GM12865 (cell line): ENCODE results near the gene WDR36.

Experiments used
- DNase-seq: peaks from one replicate; pipeline ENCODE4 v3.0.0; 2010; ENCODE audit warnings: low read depth
- H3K4me3 ChIP-seq: 2 replicates; pipeline ENCODE4 v1.5.1; 2011; ENCODE audit warnings: mild to moderate bottlenecking, low read depth, low read length, control low read depth
- TF ChIP-seq, protein P1 (sequence below): IDR thresholded peaks from 2 replicates; pipeline ENCODE4 v1.5.1; 2011; ENCODE audit warnings: low read length, control low read depth, low read depth, inconsistent platforms; ENCODE audit not compliant: insufficient read depth; ENCODE audit errors: missing control alignments

The WDR36 gene

DNA sequence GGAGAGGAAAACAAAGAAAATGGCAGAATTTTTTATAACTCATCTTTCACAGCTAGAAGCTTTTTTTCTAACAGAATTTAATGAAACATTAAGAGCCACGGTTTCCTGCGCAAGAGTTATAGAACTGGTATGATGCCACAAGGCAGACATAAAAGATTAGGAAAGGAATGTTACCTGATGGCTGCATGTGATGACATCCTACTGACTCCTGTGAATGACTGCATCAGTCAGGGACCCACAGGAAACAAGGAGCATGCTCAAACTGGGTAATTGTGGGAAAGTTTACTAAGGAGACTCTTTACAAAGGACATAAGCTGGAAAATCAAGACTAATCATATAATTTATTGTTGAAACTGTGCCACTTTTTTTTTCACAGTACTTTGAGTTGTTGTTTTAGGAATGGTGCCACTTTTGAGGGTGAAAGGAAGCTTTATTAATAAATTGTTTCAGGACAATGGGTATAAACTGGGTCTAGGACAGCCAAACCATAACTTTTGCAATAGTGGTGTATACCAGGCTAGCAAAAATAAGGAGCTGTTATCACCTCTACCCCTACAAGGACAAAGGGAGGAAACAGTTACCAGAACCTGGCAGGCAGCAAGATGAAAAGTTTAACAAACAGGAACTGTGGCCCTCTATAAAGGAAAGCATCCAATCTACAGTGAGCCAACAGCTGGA is 25.7 kb upstream of the WDR36 start:
- DNase-seq = no peak
- TF ChIP-seq, protein P1, sequence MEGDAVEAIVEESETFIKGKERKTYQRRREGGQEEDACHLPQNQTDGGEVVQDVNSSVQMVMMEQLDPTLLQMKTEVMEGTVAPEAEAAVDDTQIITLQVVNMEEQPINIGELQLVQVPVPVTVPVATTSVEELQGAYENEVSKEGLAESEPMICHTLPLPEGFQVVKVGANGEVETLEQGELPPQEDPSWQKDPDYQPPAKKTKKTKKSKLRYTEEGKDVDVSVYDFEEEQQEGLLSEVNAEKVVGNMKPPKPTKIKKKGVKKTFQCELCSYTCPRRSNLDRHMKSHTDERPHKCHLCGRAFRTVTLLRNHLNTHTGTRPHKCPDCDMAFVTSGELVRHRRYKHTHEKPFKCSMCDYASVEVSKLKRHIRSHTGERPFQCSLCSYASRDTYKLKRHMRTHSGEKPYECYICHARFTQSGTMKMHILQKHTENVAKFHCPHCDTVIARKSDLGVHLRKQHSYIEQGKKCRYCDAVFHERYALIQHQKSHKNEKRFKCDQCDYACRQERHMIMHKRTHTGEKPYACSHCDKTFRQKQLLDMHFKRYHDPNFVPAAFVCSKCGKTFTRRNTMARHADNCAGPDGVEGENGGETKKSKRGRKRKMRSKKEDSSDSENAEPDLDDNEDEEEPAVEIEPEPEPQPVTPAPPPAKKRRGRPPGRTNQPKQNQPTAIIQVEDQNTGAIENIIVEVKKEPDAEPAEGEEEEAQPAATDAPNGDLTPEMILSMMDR = no peak
- no peak overlapping the region for H3K4me3 ChIP-seq

DNA sequence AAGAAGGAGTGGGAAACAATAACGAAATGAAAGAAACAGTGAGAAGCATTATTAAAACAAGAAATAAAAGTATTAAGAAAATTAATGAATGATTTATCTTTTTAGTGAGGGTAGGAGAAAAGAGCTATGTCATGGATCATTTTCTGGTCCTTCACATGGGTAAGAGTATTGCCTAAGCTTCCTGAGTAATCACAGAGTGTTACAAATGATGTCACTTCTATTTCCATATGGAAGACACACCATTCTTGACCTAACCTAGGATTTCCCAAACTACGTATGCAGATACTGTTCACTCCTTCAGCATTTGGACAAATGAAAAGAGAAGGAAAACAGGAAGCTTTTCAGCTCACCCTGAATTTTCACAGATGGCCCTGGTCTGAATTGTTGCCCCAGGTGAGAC is 23.9 kb upstream of the WDR36 start:
- DNase-seq = no peak
- no peak overlapping the region for H3K4me3 ChIP-seq
- TF ChIP-seq, protein P1 = no peak

DNA sequence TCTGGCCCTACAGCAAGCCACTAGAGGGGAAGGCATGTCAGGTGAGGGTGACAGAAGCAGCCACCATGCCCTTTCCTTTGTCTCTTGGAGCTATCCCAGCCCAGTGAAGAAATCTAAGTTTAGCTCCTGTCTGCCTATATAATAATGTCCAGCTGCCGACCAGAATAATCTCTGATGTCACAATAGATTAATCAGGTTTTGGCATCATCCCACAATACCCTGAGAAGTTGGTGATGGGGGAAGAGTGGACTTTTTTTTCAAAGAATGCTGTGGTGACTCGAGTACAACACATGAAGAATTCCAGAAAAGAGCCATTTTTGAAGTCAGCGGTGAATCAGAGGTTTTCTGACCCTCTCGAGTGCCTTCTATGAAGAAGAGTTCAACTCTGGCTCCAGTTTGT is 22.3 kb upstream of the WDR36 start:
- H3K4me3 ChIP-seq = no peak overlapping the region
- DNase-seq = no peak
- TF ChIP-seq, protein P1 = no peak

DNA sequence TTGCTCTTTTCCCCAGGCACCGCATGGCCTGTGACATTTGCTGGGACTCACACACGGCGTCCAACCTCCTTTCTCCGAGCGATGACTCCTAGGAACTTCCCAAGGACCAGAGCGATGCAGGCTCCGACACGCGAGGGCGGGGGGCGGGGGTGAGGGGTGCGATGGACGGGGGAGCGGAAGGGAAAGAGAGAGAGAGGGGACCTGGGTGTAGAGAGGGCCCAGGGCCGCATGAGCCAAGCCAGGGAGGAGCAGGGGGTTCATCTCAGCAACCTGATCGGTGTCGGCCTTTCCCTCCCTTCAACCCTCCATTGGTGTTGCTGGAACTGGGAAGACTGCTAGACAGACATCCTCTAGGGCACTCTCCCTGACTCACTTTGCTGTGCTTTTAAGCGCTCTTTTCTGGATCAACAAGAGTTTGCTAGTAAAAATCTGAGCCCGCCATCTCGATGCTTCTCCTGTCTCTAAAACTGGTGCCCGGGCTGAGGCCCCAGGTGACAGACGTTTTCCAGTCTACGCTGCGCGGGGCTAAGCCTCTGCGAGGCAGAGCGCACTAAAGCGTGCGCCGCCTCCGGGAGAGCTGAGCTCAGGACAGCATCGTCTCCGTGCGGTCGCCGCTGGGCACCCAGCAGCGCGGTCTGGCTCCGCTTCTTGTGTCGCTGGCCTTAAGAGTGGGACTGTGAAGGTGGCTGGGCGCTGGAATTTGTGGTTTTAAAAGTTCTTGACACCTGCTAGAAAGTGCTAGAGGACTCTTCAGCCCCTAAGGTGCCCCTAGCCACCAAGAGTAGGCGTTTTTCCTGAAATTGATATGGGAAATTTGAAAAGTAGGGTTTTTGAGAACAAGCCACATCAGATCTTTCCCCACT is 21.6 kb upstream of the WDR36 start:
- DNase-seq = peak; percentile 50
- TF ChIP-seq, protein P1 = no peak
- H3K4me3 ChIP-seq = no peak overlapping the region; the same call in 1 of the 2 replicates

DNA sequence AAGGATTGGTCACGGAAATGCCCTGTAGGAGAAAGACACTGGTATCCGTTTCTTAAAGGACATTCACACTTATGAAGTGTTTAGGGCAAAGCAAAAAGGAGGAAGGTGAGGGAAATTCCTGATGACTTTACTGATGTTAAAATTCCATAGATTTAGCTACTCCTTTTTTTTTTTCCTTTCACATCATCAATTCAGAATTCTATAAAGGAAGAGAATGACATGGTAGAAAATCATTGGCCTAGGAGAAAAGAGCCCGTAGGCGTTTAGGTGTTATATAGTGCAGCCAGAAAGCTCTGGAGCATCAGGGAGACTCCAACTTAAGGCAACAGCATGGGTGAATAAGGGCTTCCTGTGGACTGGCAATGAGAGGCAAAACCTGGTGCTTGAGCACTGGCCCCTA is 20.7 kb upstream of the WDR36 start, which contains the start of gene TSLP:
Gene TSLP (plus strand): TSS at position 301 of the 400 bp plus-strand sequence. CDS start 178 bp downstream, outside the sequence.
- TF ChIP-seq, protein P1 = no peak
- DNase-seq = no peak
- H3K4me3 ChIP-seq = no peak within 1 kb of the TSS; the same call in 1 of the 2 replicates

DNA sequence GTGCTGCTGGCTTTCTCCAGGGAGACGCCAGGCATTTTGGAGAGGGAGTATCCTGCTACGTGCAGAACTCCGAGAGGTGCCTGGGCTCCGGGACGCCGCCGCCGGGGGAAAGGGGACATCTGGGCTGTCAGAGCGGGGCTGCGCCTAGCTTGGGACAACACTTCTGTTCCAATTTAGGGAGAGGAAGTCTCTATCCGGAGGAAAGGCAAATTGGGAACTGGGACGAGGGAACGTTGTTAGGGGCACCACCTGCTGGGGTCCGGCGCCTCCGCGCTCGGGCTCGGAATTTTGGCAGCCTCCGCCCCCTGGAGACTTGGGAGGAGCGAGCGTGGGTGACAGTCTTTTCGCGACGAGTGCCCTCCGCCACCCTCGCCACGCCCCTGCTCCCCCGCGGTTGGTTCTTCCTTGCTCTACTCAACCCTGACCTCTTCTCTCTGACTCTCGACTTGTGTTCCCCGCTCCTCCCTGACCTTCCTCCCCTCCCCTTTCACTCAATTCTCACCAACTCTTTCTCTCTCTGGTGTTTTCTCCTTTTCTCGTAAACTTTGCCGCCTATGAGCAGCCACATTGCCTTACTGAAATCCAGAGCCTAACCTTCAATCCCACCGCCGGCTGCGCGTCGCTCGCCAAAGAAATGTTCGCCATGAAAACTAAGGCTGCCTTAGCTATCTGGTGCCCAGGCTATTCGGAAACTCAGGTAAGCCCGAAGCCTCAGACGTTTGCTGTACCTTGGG is 19.0 kb upstream of the WDR36 start:
- peak overlapping the region; percentile 70 for H3K4me3 ChIP-seq
- DNase-seq = peak; percentile 57
- TF ChIP-seq, protein P1 = no peak
